Activated CD8-positive, alpha-beta T cell treated with anti-CD3 and anti-CD28 coated beads for 36 hours (primary cell): ENCODE results near the gene INS. TPM values are rescaled to one million over a fixed set of nuclear protein-coding genes. Genes with fewer than 3 reads are reported as not detected.

Experiments used
- ATAC-seq: fragments of 200-7000 bp; cut with Tn5 transposase; one replicate; pipeline ENCODE4 v1.10.0; 2021; ENCODE audit warnings: mild to moderate bottlenecking, moderate library complexity
- CTCF ChIA-PET: fragments of 350-600 bp; sonication (Branson Sonifier 250); formaldehyde crosslinking; loops from one replicate; lab custom pipeline; 2021; ENCODE audit warnings: antibody characterized with exemption; lab: Charles Lee
- POLR2A ChIA-PET: fragments of 350-600 bp; sonication (Branson Sonifier 250); formaldehyde crosslinking; loops from one replicate; lab custom pipeline; 2021; ENCODE audit warnings: antibody characterized with exemption; lab: Charles Lee
- DNase-seq: peaks from one replicate; pipeline ENCODE4 v3.0.0-alpha.2; 2020
- H3K27ac Mint-ChIP-seq: one replicate; pipeline ENCODE4 v1.8.0; 2021; ENCODE audit warnings: mild to moderate bottlenecking, mixed read lengths
- H3K27me3 Mint-ChIP-seq: one replicate; pipeline ENCODE4 v1.8.0; 2021; ENCODE audit warnings: mixed read lengths
- H3K36me3 Mint-ChIP-seq: one replicate; pipeline ENCODE4 v1.8.0; 2021; ENCODE audit warnings: low read depth, mixed read lengths
- H3K4me1 Mint-ChIP-seq: one replicate; pipeline ENCODE4 v1.8.0; 2021; ENCODE audit warnings: low read depth, mixed read lengths
- H3K4me3 Mint-ChIP-seq: one replicate; pipeline ENCODE4 v1.8.0; 2021; ENCODE audit warnings: mild to moderate bottlenecking, moderate library complexity, mixed read lengths
- H3K9me3 Mint-ChIP-seq: one replicate; pipeline ENCODE4 v1.8.0; 2021; ENCODE audit warnings: mixed read lengths
- CTCF ChIP-seq: fragments of 200-600 bp; IDR thresholded peaks from one replicate; pipeline ENCODE4 v1.8.0; 2022; ENCODE audit warnings: antibody characterized with exemption, mild to moderate bottlenecking
- intact Hi-C: fragments of 100-400 bp; cut with micrococcal nuclease; formaldehyde crosslinking; loops from one replicate; pipeline ENCODE4 v1.10.0; 2022
- total RNA-seq, 2 experiments: library from RNA; stranded (reverse); gene quantifications; one replicate each; pipeline ENCODE4 v1.2.3, GENCODE V29; 2021

Gene INS
- total RNA-seq, 2 experiments from 2014 or later = not detected

- Mint-ChIP-seq H3K36me3 (no peaks in the 10 kb centered on the region), H3K4me1 (peaks cover 3% of the 10 kb centered on the region), H3K9me3 (no peaks in the 10 kb centered on the region), H3K4me3 (no peak overlapping the region), H3K27me3 (peaks cover 17% of the 10 kb centered on the region), H3K27ac (no peak overlapping the region)
- ATAC-seq = no peak
- ChIA-PET CTCF (interaction anchor here (0.7 to 4.8 kb wide), 4 partner anchors 106 to 700 kb away, joined by 3 to 28 read pairs (median 12); partner anchors contain the start of genes C11orf21 and TSPAN32), POLR2A (interaction anchor here (1.8 kb wide), 1 partner anchor 107 kb away, joined by 4 read pairs; no protein-coding TSS in a partner anchor)
- no peak for TF ChIP-seq CTCF
- DNase-seq = no peak
- intact Hi-C loops = no loop called here
These were observed 31.4 kb upstream of the INS start for GRCh38 chr11:2192435-2192834.

- CTCF ChIA-PET = interaction anchor here (0.7 to 4.8 kb wide), 3 partner anchors 106 to 700 kb away, joined by 3 to 28 read pairs (median 5); no protein-coding TSS in a partner anchor
- POLR2A ChIA-PET = no interaction called here
- Mint-ChIP-seq H3K4me1 (peaks cover under 1% of the 10 kb centered on the region), H3K27me3 (peaks cover 17% of the 10 kb centered on the region), H3K27ac (no peak overlapping the region), H3K9me3 (no peaks in the 10 kb centered on the region), H3K4me3 (no peak overlapping the region), H3K36me3 (no peaks in the 10 kb centered on the region)
- TF ChIP-seq CTCF = no peak
- DNase-seq = no peak
- intact Hi-C loops = no loop called here
- ATAC-seq = no peak
These were observed 30.9 kb upstream of the INS start for GRCh38 chr11:2191883-2192282.

- Mint-ChIP-seq H3K4me1 (no peaks in the 10 kb centered on the region), H3K36me3 (no peaks in the 10 kb centered on the region), H3K27ac (no peak overlapping the region), H3K9me3 (no peaks in the 10 kb centered on the region), H3K4me3 (no peak overlapping the region), H3K27me3 (peaks cover 14% of the 10 kb centered on the region)
- TF ChIP-seq CTCF = no peak
- POLR2A ChIA-PET = no interaction called here
- DNase-seq (no peak), ATAC-seq (no peak)
- intact Hi-C loops = no loop called here
- CTCF ChIA-PET = no interaction called here
These were observed 29.9 kb upstream of the INS start for GRCh38 chr11:2190657-2191471.

GRCh38 chr11:2189938-2190656, 29.1 kb upstream of the INS start:
- Mint-ChIP-seq H3K9me3 (no peaks in the 10 kb centered on the region), H3K36me3 (no peaks in the 10 kb centered on the region), H3K4me1 (no peaks in the 10 kb centered on the region), H3K27ac (no peak overlapping the region), H3K4me3 (no peak overlapping the region), H3K27me3 (peaks cover 16% of the 10 kb centered on the region)
- ChIA-PET CTCF (no interaction called here), POLR2A (no interaction called here)
- ATAC-seq (no peak), DNase-seq (no peak)
- no peak for TF ChIP-seq CTCF
- intact Hi-C loops = no loop called here
